ENCODE data around the gene LMNTD1. TPM values are rescaled to one million over a fixed set of nuclear protein-coding genes. Genes with fewer than 3 reads are reported as not detected.

The LMNTD1 gene
- total and polyA plus RNA-seq, 2 experiments from 2014 or later, result 0.87 TPM; not detected in 1

DNA sequence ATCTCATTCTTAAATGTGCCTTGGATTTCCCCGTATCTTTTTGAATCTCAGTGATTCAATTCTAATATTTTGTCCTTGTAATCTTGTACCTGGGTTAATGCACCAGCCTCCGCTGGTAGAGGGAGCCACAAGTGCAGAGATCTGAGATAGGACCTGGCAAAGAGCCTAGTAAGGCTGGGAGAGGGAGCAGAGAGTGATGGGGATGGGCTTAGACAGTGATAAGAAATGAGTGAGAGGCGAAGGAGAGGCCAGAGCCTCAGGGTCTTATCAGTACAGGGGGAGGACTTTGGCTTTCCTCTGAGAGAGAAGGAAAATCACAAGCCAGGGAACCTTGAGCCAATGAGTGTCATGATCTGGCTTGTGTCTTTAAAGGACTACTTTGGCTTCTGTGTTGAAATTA, 30.5 kb upstream of the LMNTD1 start:
- H2AFZ ChIP-seq, result no peak overlapping the region
- TF ChIP-seq EZH2 (IDR thresholded peaks at IDR 0.05; ENCODE audit: borderline replicate concordance), result no peak
- TF ChIP-seq, protein P1, sequence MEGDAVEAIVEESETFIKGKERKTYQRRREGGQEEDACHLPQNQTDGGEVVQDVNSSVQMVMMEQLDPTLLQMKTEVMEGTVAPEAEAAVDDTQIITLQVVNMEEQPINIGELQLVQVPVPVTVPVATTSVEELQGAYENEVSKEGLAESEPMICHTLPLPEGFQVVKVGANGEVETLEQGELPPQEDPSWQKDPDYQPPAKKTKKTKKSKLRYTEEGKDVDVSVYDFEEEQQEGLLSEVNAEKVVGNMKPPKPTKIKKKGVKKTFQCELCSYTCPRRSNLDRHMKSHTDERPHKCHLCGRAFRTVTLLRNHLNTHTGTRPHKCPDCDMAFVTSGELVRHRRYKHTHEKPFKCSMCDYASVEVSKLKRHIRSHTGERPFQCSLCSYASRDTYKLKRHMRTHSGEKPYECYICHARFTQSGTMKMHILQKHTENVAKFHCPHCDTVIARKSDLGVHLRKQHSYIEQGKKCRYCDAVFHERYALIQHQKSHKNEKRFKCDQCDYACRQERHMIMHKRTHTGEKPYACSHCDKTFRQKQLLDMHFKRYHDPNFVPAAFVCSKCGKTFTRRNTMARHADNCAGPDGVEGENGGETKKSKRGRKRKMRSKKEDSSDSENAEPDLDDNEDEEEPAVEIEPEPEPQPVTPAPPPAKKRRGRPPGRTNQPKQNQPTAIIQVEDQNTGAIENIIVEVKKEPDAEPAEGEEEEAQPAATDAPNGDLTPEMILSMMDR (IDR thresholded peaks at IDR 0.05; ENCODE audit: poor library complexity), result peak; percentile 55
- no peak for TF ChIP-seq EZH2phosphoT487 (IDR thresholded peaks at IDR 0.05; ENCODE audit: low read depth, severe bottlenecking, unreplicated experiment)
- no peak overlapping the region for H3K4me2 ChIP-seq
- H4K20me1 ChIP-seq (ENCODE audit: insufficient read depth, poor library complexity, severe bottlenecking), result no peaks in the 10 kb centered on the region
- H3K4me1 ChIP-seq (ENCODE audit: insufficient read depth), result no peaks in the 10 kb centered on the region
- H3K9me3 ChIP-seq (ENCODE audit: low read depth), result no peaks in the 10 kb centered on the region
- DNase-seq (ENCODE audit: low spot score), result peak; percentile 85
- no peaks in the 10 kb centered on the region for H3K36me3 ChIP-seq (replicated peaks; ENCODE audit: insufficient read depth, low read depth)
- H3K4me3 ChIP-seq, result no peak overlapping the region
- 28% methylated on average over 3 of the region's 3 CpGs for WGBS (ENCODE audit: low lambda C conversion rate, missing lambda C conversion rate)
- H3K27me3 ChIP-seq, result no peaks in the 10 kb centered on the region
- peak overlapping the region; percentile 53 for H3K27ac ChIP-seq
- H3K9me2 ChIP-seq (replicated peaks; ENCODE audit: insufficient read depth), result no peaks in the 10 kb centered on the region
- H3K79me2 ChIP-seq, result no peaks in the 10 kb centered on the region

DNA sequence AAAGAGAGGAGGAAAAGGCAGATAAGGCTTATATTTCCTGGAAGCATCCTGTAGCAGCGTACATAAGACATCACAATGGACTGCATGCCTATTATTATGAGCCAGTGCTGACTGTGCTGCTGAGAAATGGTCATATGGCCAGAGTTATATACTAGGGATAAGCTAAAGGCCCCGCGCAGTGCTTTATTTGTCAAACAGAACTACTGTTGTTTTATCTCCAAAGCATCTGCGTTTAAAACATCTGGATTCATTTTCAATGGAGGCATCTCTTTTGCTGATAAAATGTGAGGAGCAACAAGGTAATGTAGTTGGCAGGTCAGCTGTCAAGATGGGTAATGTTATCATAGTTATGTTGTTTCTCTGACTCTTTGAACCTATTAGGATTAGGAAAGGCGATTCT, 28.0 kb upstream of the LMNTD1 start:
- Histone ChIP-seq H3K27me3 (no peaks in the 10 kb centered on the region), H3K27ac (no peak overlapping the region), H3K4me1 (ENCODE audit: insufficient read depth) (no peaks in the 10 kb centered on the region), H3K9me2 (replicated peaks; ENCODE audit: insufficient read depth) (no peaks in the 10 kb centered on the region), H3K4me2 (no peak overlapping the region), H3K4me3 (no peak overlapping the region), H3K9me3 (ENCODE audit: low read depth) (no peaks in the 10 kb centered on the region), H2AFZ (no peak overlapping the region), H3K79me2 (no peaks in the 10 kb centered on the region), H3K36me3 (replicated peaks; ENCODE audit: insufficient read depth, low read depth) (no peaks in the 10 kb centered on the region), H4K20me1 (ENCODE audit: insufficient read depth, poor library complexity, severe bottlenecking) (no peaks in the 10 kb centered on the region)
- TF ChIP-seq, protein P1 (IDR thresholded peaks at IDR 0.05; ENCODE audit: poor library complexity), result no peak
- TF ChIP-seq EZH2phosphoT487 (IDR thresholded peaks at IDR 0.05; ENCODE audit: low read depth, severe bottlenecking, unreplicated experiment), result no peak
- no peak for TF ChIP-seq EZH2 (IDR thresholded peaks at IDR 0.05; ENCODE audit: borderline replicate concordance)
- DNase-seq (ENCODE audit: low spot score), result no peak
- WGBS (ENCODE audit: low lambda C conversion rate, missing lambda C conversion rate), result 81% methylated on average over 5 of the region's 5 CpGs

DNA sequence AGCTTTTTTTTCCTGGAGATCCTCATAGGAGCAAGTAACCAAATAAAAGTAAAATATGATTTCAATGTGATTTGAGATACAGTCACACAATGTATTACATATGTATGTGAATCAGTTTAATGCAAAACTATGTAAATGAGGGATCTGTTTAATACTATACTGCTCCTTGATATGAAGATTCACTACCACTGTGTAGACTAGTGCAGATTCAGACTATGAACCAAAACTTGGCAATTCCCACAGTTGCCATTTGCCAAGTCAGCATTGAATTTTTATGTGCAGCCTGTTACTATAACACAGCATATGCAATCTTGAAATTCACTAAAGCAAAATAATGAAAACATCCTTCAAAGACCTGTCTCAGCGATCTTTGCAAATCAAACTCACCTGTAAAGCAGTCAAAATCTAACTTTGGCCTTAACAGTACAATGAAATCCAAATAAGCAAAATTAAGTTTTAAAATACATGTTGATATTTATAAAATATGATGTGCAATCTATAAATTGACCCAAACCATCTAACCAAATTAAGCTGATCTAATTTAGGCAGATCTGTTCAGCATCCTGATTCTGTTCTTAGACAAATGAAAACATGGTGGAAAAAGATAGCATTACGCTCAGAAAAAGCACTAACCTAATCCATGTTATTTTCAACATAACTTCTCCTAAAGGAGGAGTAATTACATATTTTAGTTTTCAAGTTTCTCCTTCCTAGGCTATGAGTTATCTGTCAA, 25.5 kb upstream of the LMNTD1 start:
- H3K27me3 ChIP-seq, result no peaks in the 10 kb centered on the region
- no peaks in the 10 kb centered on the region for H4K20me1 ChIP-seq (ENCODE audit: insufficient read depth, poor library complexity, severe bottlenecking)
- no peak for TF ChIP-seq EZH2 (IDR thresholded peaks at IDR 0.05; ENCODE audit: borderline replicate concordance)
- whole genome bisulfite sequencing (ENCODE audit: low lambda C conversion rate, missing lambda C conversion rate), result 82% methylated on average over 2 of the region's 2 CpGs
- no peak overlapping the region for H3K4me2 ChIP-seq
- H2AFZ ChIP-seq, result no peak overlapping the region
- no peaks in the 10 kb centered on the region for H3K36me3 ChIP-seq (replicated peaks; ENCODE audit: insufficient read depth, low read depth)
- DNase-seq (ENCODE audit: low spot score), result no peak
- no peaks in the 10 kb centered on the region for H3K4me1 ChIP-seq (ENCODE audit: insufficient read depth)
- no peaks in the 10 kb centered on the region for H3K9me3 ChIP-seq (ENCODE audit: low read depth)
- H3K27ac ChIP-seq, result no peak overlapping the region
- H3K79me2 ChIP-seq, result no peaks in the 10 kb centered on the region
- H3K4me3 ChIP-seq, result no peak overlapping the region
- H3K9me2 ChIP-seq (replicated peaks; ENCODE audit: insufficient read depth), result no peaks in the 10 kb centered on the region

DNA sequence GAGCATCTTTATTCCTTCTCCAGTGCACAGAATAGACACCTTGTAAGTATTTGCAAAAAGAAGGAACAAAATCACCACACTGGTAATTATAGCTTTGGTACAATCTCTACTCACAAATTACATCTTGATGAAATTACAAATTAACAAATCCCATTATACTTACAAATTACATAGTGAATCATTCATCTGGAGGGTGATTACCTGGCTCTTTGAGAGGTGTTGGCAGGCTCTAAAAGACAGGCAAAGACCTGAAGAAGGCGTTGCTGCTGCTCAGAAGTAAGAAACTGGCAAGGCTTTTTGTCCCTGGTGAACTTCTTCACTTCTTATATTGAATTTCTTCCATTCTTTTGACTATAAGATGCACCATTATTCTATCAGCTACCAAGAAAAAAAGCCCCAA, 21.7 kb upstream of the LMNTD1 start:
- Histone ChIP-seq H3K9me2 (replicated peaks; ENCODE audit: insufficient read depth) (no peaks in the 10 kb centered on the region), H3K4me2 (no peak overlapping the region), H3K4me1 (ENCODE audit: insufficient read depth) (no peaks in the 10 kb centered on the region), H3K4me3 (no peak overlapping the region), H3K36me3 (replicated peaks; ENCODE audit: insufficient read depth, low read depth) (no peaks in the 10 kb centered on the region), H3K27ac (no peak overlapping the region), H4K20me1 (ENCODE audit: insufficient read depth, poor library complexity, severe bottlenecking) (no peaks in the 10 kb centered on the region), H3K27me3 (no peaks in the 10 kb centered on the region), H3K79me2 (no peaks in the 10 kb centered on the region), H2AFZ (no peak overlapping the region), H3K9me3 (ENCODE audit: low read depth) (no peaks in the 10 kb centered on the region)
- WGBS (ENCODE audit: low lambda C conversion rate, missing lambda C conversion rate), result 96% methylated on average over 1 of the region's 1 CpG
- no peak for DNase-seq (ENCODE audit: low spot score)
- no peak for TF ChIP-seq EZH2 (IDR thresholded peaks at IDR 0.05; ENCODE audit: borderline replicate concordance)
- no peak for TF ChIP-seq EZH2phosphoT487 (IDR thresholded peaks at IDR 0.05; ENCODE audit: low read depth, severe bottlenecking, unreplicated experiment)
- TF ChIP-seq, protein P1 (IDR thresholded peaks at IDR 0.05; ENCODE audit: poor library complexity), result no peak

Measured in hepatocyte (in vitro differentiated cells).